DMS114 treated with DMSO at 0.1 percent for 48 hours (cell line): ENCODE results near the gene STC2.
"Not testable (repeated sequence)": the region's sequence is repeated elsewhere in the genome, so short reads cannot be mapped to it uniquely, and the experiment has no call there.

Source experiments
- DNase-seq: peaks from one replicate; lab custom pipeline; 2025; ENCODE audit not compliant: unreplicated experiment; lab: John Stamatoyannopoulos, UW

Gene STC2

GRCh38 chr5:173296737-173297676 is 31.2 kb downstream of the STC2 start:
- DNase-seq: no peak

DNA sequence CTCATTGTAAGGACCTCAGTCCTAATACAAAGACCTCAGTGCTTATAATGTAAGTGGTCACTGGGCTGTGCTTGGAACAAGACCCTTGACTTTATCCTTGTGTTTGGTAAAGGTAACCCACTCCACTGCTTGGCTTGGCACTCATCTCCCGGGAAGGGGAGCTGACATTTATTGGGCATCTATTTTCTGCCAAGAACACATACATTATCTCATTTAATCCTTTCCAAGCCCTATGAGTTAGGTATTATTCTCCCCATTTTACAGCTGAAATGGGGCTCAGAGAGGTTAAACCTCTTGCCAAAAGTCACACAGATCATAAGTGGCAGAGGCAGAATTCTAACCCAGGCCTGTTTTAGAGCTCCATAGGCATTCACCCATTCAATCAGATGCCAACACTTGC is 32.4 kb downstream of the STC2 start:
- DNase-seq: no peak

- DNase-seq: no peak
Measured at GRCh38 chr5:173294673-173295320, 33.4 kb downstream of the STC2 start.

DNA sequence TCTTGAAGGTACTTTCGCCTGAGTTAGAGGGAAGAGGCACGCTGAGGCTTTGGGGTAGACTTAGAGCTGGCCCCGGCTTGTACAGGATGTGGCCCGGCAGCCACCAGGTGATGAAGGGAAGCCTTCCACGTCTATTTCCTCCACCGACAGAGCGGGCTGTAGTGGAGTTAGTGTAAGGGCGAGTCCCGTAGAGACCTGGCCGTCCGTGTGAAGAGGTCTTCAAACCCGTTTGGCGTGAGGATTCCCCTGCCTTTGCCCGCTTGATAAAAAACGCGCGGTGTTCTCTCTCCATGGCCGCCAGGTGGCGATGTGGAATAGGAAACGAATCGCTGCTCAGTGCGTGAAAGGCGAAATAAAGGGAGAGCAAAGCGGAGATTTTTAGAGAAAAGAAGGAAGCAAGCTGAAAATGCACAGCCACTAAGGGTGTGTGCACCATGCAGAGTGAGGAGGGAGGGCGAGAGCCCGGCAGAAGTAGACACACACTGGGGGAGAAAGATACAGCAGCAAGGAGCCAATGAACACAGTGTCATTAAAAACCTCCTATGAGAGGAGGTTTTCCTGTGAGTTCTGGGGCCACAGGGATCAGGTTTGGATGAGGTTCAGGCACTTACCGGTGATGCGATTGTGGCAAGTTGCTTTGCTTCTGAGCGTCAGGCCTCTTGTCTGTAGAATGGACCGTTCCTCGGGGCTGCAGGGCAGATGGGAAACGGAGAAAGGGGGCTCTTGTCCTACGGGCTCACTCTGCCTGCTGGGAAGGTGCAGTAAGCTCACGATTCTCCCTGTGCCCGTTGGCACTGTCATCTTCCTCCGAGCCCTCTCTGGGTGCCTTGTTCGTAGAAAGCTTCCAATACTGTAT is 34.2 kb downstream of the STC2 start:
- peak; percentile 67 for DNase-seq

DNA sequence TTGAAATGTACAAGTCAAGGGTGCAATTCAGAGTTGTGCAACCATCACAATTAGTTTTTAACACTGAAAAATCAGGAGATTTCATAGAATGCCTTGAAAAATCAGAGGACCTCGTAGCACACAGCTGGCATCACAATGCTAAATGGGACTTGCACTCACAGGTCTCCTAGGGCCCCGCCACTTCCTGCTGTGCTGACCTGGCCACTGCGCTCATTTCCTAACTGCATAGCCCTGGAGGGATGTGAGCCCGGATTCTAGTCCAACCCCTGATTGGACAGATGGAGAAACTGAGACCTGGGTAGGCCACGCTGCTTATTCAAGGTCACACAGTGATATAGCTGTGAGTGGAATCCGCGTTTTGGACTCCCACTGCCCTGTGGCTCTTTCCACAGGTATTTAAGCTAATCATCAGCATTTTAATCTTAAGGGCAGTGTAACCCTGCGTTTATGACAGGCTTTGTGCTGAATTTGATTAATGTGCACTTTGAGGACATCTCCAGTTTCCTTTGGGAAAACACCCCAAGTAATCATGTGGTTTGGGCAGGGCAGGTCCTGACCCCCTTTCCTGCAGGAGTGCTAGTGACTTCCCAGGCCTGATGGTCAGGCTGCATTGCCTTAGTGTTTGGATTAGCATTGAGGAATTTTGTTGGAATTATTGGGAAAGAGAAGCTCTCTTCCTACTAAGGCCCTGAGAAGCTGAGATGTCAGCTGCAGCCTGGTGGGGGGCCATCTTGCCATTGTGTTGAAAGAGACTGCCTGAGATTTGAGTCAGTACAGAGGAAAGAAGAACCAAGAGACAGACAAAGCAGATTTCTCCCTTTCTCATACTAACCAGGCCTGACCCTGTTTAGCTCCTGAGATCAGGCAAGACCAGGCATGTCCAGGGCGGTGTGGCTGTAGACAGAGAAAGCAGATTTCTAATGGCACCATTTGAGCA is 36.2 kb downstream of the STC2 start:
- DNase-seq: no peak

- no peak for DNase-seq
Measured at GRCh38 chr5:173290477-173291131, 37.6 kb downstream of the STC2 start.

GRCh38 chr5:173289372-173289771 is 38.8 kb downstream of the STC2 start:
- DNase-seq: no peak

DNA sequence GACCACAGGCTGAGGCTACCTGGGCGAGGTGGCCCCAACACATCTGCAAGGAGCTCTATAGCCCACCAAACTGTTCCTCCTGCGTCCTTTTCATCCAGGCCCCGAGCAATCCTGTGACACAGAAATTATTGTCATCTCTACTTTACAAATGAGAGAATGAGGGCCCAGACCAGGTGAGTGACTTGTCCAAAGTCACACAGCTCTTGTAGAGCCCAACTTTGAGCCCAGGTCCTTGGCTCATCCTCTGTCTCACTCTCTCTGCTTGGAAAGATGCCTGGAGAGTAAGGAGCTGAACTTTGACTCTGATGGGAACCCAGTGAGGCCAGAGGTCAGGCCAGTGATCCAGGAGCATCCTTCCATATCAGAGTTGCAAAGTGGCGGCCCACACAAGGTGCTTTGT is 39.6 kb downstream of the STC2 start:
- no peak for DNase-seq

- no peak for DNase-seq
Measured at GRCh38 chr5:173287086-173287485, 41.1 kb downstream of the STC2 start.

DNA sequence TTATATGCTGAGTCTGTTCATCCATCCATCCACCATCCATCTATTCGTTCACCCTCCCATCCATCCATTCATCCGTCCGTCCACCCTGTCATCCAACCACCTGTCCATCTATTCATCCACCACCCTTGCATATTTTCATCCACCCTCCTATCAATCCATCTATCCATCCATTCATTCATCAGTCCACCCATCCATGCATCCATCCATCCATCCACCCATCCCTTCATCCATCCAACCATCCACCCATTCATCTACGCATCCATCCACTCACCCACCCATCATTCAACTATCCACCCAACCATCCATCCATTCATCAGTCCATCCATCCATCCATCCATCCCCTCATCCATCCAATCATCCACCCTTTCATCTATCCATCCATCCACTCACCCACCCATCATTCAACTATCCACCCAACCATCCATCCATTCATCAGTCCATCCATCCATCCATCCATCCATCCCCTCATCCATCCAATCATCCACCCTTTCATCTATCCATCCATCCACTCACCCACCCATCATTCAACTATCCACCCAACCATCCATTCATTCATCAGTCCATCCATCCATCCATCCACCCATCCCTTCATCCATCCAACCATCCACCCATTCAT is 43.8 kb downstream of the STC2 start:
- DNase-seq: not testable (repeated sequence)

DNA sequence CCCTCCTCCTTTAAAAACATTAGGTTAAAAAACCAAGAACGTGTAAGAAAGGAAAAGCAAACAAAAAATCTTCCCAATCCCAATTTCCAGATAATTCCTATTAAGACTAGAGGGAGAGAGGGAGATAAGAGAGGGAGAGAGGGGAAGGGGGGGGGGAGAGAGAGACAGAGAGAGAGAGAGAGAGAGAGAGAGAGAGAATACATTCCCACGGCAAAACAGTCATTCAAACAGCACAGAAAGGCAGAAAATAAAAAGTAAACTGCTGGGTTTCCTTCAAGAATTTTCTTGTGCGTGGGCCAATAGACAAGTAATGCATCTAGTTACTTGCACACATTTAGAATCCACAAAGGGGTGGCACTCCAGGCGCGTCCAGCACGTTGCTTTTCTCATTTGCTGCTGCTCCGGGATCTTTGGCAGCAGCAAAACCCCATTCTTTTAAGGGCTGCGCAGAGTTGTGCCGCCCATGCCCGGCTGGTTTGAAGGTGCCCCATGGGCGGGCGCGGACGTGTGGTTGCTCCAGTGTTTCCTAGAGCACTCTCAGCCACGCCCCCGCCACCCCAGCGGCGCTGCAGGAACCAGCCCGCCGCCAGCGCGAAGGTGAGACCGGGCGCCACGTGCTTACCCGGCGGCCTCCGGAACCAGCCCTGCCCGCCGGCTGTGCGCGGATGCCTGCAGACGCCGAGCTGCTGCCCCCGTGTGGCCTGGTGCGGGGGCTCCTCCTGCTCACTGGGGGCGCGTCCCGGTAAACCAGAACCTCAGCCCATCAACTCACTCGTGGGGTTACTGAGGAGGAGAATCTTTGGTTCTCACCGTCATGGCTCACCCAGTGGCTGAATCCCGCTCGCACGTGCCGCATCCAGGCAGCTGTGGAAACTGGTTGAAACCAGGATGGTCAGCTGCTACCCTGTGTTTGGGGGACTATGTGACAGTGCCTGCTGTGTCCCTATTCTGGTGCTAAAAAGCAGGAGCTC is 44.6 kb downstream of the STC2 start:
- DNase-seq: peak; percentile 65

- no peak for DNase-seq
Measured at GRCh38 chr5:173282916-173283315, 45.3 kb downstream of the STC2 start.

DNA sequence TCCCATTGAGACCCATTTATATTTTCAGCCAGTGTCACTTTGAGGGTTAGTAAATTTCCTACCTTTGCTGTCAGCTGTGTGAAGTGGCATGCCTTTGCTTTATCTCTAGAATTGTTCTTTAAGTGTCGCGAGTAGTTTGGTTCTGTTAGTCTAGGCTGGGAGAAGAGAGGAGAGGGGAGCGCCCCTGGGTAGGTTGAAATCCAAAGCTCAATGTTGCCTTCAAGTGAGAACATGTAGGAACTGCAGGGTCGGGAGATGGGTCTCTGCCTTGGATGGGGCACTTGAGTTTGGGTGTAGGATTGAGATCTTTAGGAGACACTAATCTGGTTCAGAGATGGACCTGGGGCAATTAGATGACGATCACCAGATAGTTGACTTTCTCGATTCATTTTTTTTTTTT is 46.3 kb downstream of the STC2 start:
- DNase-seq: peak; percentile 53

GRCh38 chr5:173279166-173279565 is 49.0 kb downstream of the STC2 start:
- DNase-seq: no peak

DNA sequence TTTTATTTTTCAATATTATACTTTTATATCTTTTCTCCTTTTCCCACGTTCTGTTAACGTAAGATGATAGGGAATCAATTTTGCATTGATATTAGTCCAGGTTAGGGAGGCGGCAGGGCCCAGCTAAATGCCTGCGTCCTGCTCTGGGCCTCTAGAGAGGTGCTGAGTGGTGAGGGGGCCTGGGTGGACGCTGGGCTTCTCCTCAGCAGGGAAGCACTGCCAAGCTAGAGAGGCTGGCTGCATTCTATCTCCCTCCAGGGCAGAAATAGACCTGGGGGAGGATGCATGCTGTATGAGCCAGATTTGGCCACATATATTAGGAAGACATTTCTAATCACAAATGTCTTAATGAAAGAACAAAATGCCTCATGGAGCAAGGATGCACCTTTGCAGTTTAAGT is 49.6 kb downstream of the STC2 start:
- no peak for DNase-seq

- DNase-seq: no peak
Measured at GRCh38 chr5:173278172-173278571, 50.0 kb downstream of the STC2 start.

- DNase-seq: no peak
Measured at GRCh38 chr5:173274771-173275170, 53.4 kb downstream of the STC2 start.

GRCh38 chr5:173271419-173271818 is 56.8 kb downstream of the STC2 start:
- DNase-seq: no peak
